H1 (cell line): ENCODE data around the gene TTC23. TPM values are rescaled to one million over a fixed set of nuclear protein-coding genes. Genes with fewer than 3 reads are reported as not detected.

Experiments used
- CTCF ChIA-PET: fragments of 300-600 bp; sonication (Branson Sonifier 250); formaldehyde crosslinking; loops from one replicate; lab custom pipeline; 2021; ENCODE audit not compliant: partially characterized antibody; lab: Charles Lee
- POLR2A ChIA-PET: fragments of 300-600 bp; sonication (Branson Sonifier 250); formaldehyde crosslinking; loops from one replicate; lab custom pipeline; 2021; ENCODE audit warnings: inconsistent platforms; ENCODE audit not compliant: partially characterized antibody; lab: Charles Lee
- DNase-seq, 2 experiments: peaks; one replicate each; pipeline versions ENCODE4 v3.0.0 to v3.0.0-alpha.2; 2010 to 2022; ENCODE audit warnings: low spot score in 2 of 2, low read depth in 1 of 2, mixed read lengths in 1 of 2
- FAIRE-seq: peaks from 2 replicates; lab custom pipeline; 2011; peaks lifted over from hg19 to GRCh38; lab: Jason Lieb, UNC
- H2AFZ ChIP-seq: 2 replicates; pipeline ENCODE4 v1.8.1; 2012; ENCODE audit warnings: low read length, inconsistent platforms
- H2AK5ac ChIP-seq: 2 replicates; pipeline ENCODE4 v1.6.1; 2013; ENCODE audit warnings: low read depth, low read length
- H2BK120ac ChIP-seq: replicated peaks from 2 replicates; pipeline ENCODE3; 2013; ENCODE audit warnings: low read depth, low read length, inconsistent platforms
- H2BK12ac ChIP-seq: 2 replicates; pipeline ENCODE4 v1.6.1; 2013; ENCODE audit warnings: low read depth, low read length
- H2BK15ac ChIP-seq: 2 replicates; pipeline ENCODE4 v1.6.1; 2013; ENCODE audit warnings: low read length
- H2BK20ac ChIP-seq: 2 replicates; pipeline ENCODE4 v1.6.1; 2013; ENCODE audit warnings: low read length
- H2BK5ac ChIP-seq: 2 replicates; pipeline ENCODE4 v1.6.1; 2013; ENCODE audit warnings: low read depth, low read length
- H3K14ac ChIP-seq: 2 replicates; pipeline ENCODE4 v1.6.1; 2013; ENCODE audit warnings: inconsistent platforms; ENCODE audit not compliant: insufficient read length
- H3K18ac ChIP-seq: 2 replicates; pipeline ENCODE4 v1.6.1; 2013; ENCODE audit warnings: low read length; ENCODE audit errors: extremely low read depth
- H3K23ac ChIP-seq: 2 replicates; pipeline ENCODE4 v1.6.1; 2013; ENCODE audit warnings: inconsistent platforms; ENCODE audit not compliant: insufficient read length
- H3K23me2 ChIP-seq: 2 replicates; pipeline ENCODE4 v1.6.1; 2013; ENCODE audit warnings: low read depth, low read length
- H3K27ac ChIP-seq: 2 replicates; pipeline ENCODE4 v1.6.1; 2011; ENCODE audit warnings: low read depth, low read length, inconsistent platforms
- H3K27me3 ChIP-seq, 4 experiments: replicated peaks in 1 of 4; 1 replicate in 1 of 4; 2 replicates in 3 of 4; pipeline versions ENCODE4 v1.6.1 to v1.8.1; 2011 to 2013; ENCODE audit warnings: low read length in 3 of 4, mild to moderate bottlenecking in 3 of 4, inconsistent platforms in 2 of 4, mixed read lengths in 2 of 4, moderate library complexity in 1 of 4; ENCODE audit not compliant: control insufficient read depth in 3 of 4, insufficient read depth in 3 of 4; ENCODE audit errors: extremely low read depth in 1 of 4
- H3K36me3 ChIP-seq, 4 experiments: 2 replicates each; pipeline versions ENCODE4 v1.6.1 to v1.8.1; 2011 to 2013; ENCODE audit warnings: mild to moderate bottlenecking in 4 of 4, low read length in 3 of 4, moderate library complexity in 2 of 4, control low read depth in 1 of 4, inconsistent platforms in 1 of 4; ENCODE audit not compliant: insufficient read depth in 4 of 4, control insufficient read depth in 2 of 4
- H3K4ac ChIP-seq: replicated peaks from 2 replicates; pipeline ENCODE3; 2013; ENCODE audit warnings: low read length, low read depth, mixed read lengths, inconsistent platforms; ENCODE audit not compliant: insufficient read length
- H3K4me1 ChIP-seq, 4 experiments: replicated peaks in 1 of 4; 1 replicate in 1 of 4; 2 replicates in 3 of 4; pipeline versions ENCODE4 v1.6.1 to v1.8.1; 2011 to 2013; ENCODE audit warnings: low read length in 3 of 4, inconsistent platforms in 2 of 4, mixed read lengths in 1 of 4; ENCODE audit not compliant: insufficient read depth in 4 of 4, control insufficient read depth in 3 of 4
- H3K4me2 ChIP-seq, 2 experiments: 2 replicates each; pipeline versions ENCODE4 v1.6.1 to v1.8.1; 2011 to 2013; ENCODE audit warnings: low read depth in 2 of 2, low read length in 2 of 2, control low read depth in 1 of 2, inconsistent platforms in 1 of 2, mild to moderate bottlenecking in 1 of 2; ENCODE audit not compliant: insufficient read depth in 1 of 2
- H3K4me3 ChIP-seq, 4 experiments: fragments of 200-600, 300-600 bp in 1 of 4; sonication (generic), shearing (Covaris generic), sonication (Bioruptor Twin) in 1 of 4; 2 replicates each; pipeline versions ENCODE4 v1.5.1 to v1.8.1; 2011 to 2016; ENCODE audit warnings: low read length in 4 of 4, low read depth in 3 of 4, control low read depth in 2 of 4, inconsistent platforms in 2 of 4, mild to moderate bottlenecking in 2 of 4, mixed read lengths in 1 of 4, moderate library complexity in 1 of 4; ENCODE audit not compliant: insufficient read depth in 2 of 4; ENCODE audit errors: extremely low read depth in 1 of 4
- H3K56ac ChIP-seq: replicated peaks from 2 replicates; pipeline ENCODE3; 2013; ENCODE audit warnings: low read depth, mild to moderate bottlenecking, mixed read lengths, low read length, inconsistent platforms; ENCODE audit not compliant: insufficient read length
- H3K79me1 ChIP-seq: 2 replicates; pipeline ENCODE4 v1.6.1; 2013; ENCODE audit warnings: low read depth, low read length, control low read depth
- H3K79me2 ChIP-seq, 2 experiments: 2 replicates each; pipeline versions ENCODE4 v1.6.1 to v1.8.1; 2012 to 2013; ENCODE audit warnings: low read length in 2 of 2, mild to moderate bottlenecking in 2 of 2, inconsistent platforms in 1 of 2; ENCODE audit not compliant: insufficient read depth in 2 of 2, control insufficient read depth in 1 of 2
- H3K9ac ChIP-seq, 4 experiments: replicated peaks in 1 of 4; 1 replicate in 1 of 4; 2 replicates in 3 of 4; pipeline versions ENCODE4 v1.6.1 to v1.8.1; 2011 to 2013; ENCODE audit warnings: low read depth in 3 of 4, low read length in 3 of 4, control low read depth in 2 of 4, mild to moderate bottlenecking in 2 of 4, moderate library complexity in 2 of 4, inconsistent platforms in 1 of 4; ENCODE audit errors: extremely low read depth in 1 of 4
- H3K9me3 ChIP-seq, 2 experiments: 2 replicates each; pipeline versions ENCODE4 v1.6.1 to v1.8.1; 2012 to 2013; ENCODE audit warnings: mild to moderate bottlenecking in 2 of 2, moderate library complexity in 2 of 2, control low read depth in 1 of 2, inconsistent platforms in 1 of 2, low read depth in 1 of 2, low read length in 1 of 2, mixed read lengths in 1 of 2; ENCODE audit not compliant: insufficient read depth in 2 of 2
- H4K20me1 ChIP-seq, 2 experiments: replicated peaks in 1 of 2; 2 replicates each; pipeline versions ENCODE3 to v1.8.1; 2011 to 2013; ENCODE audit warnings: inconsistent platforms in 2 of 2, low read length in 2 of 2, mild to moderate bottlenecking in 1 of 2; ENCODE audit not compliant: insufficient read depth in 2 of 2, control insufficient read depth in 1 of 2
- H4K5ac ChIP-seq: 2 replicates; pipeline ENCODE4 v1.6.1; 2013; ENCODE audit warnings: low read length, low read depth, mixed read lengths, inconsistent platforms; ENCODE audit not compliant: insufficient read length
- H4K8ac ChIP-seq: 2 replicates; pipeline ENCODE4 v1.8.0; 2013; ENCODE audit warnings: mild to moderate bottlenecking, moderate library complexity, low read length, inconsistent platforms; ENCODE audit not compliant: insufficient read depth; ENCODE audit errors: extremely low read depth
- H4K91ac ChIP-seq: replicated peaks from 2 replicates; pipeline ENCODE3; 2013; ENCODE audit warnings: low read length, mixed read lengths, inconsistent platforms; ENCODE audit not compliant: insufficient read length
- CBX5 ChIP-seq: fragments of 300-800, 300-1000 bp; sonication (generic); IDR thresholded peaks from 2 replicates; pipeline ENCODE4 v1.7.1; 2016; ENCODE audit warnings: antibody characterized with exemption, low read length, low read depth
- EP300 ChIP-seq, 2 experiments: IDR thresholded peaks; 1 replicate in 1 of 2; 2 replicates in 1 of 2; pipeline ENCODE4 v1.6.1; 2011 to 2012; ENCODE audit warnings: low read depth in 2 of 2, low read length in 2 of 2, mild to moderate bottlenecking in 2 of 2, borderline replicate concordance in 1 of 2, inconsistent platforms in 1 of 2, moderate library complexity in 1 of 2
- HDAC6 ChIP-seq: IDR thresholded peaks from one replicate; pipeline ENCODE4 v1.7.1; 2012; ENCODE audit warnings: low read depth, mild to moderate bottlenecking, inconsistent platforms, low read length, moderate library complexity
- JUND ChIP-seq: IDR thresholded peaks from 2 replicates; pipeline ENCODE4 v1.6.1; 2011; ENCODE audit warnings: mild to moderate bottlenecking, improper control_type of control experiment, low read length
- KDM4A ChIP-seq: IDR thresholded peaks from one replicate; pipeline ENCODE4 v1.7.1; 2012; ENCODE audit warnings: low read depth, mild to moderate bottlenecking, moderate library complexity, low read length, inconsistent platforms; ENCODE audit not compliant: severe bottlenecking
- KDM5A ChIP-seq: fragments of 200-600 bp; IDR thresholded peaks from 2 replicates; pipeline ENCODE4 v1.7.1; 2012; ENCODE audit warnings: mild to moderate bottlenecking, low read length, inconsistent platforms, mixed read lengths
- POLR2A ChIP-seq, 2 experiments: IDR thresholded peaks; 1 replicate in 1 of 2; 2 replicates in 1 of 2; pipeline ENCODE4 v1.6.1; 2011; ENCODE audit warnings: low read depth in 2 of 2, low read length in 2 of 2, mild to moderate bottlenecking in 2 of 2; ENCODE audit errors: control extremely low read depth in 1 of 2
- RAD21 ChIP-seq, 2 experiments: IDR thresholded peaks in 1 of 2; conservative IDR thresholded peaks in 1 of 2; 2 replicates each; pipeline ENCODE4 v1.6.1; 2011; ENCODE audit warnings: low read depth in 2 of 2, low read length in 2 of 2, improper control_type of control experiment in 1 of 2, inconsistent platforms in 1 of 2, mild to moderate bottlenecking in 1 of 2, moderate library complexity in 1 of 2
- TEAD4 ChIP-seq: IDR thresholded peaks from 2 replicates; pipeline ENCODE4 v1.6.1; 2012; ENCODE audit warnings: low read depth, low read length, inconsistent platforms, mixed read lengths
- polyA plus RNA-seq, 7 experiments: library from polyadenylated mRNA; depleted of rRNA in 3 of 7; stranded (reverse) in 5 of 7; unstranded in 2 of 7; fragments of >200 nt in 5 of 7; fragments of 200-250 nt in 2 of 7; gene quantifications; 1 replicate in 5 of 7; 2 replicates in 1 of 7; 4 replicates in 1 of 7; pipeline versions ENCODE4 v1.2.1 to v1.2.3, GENCODE V29; 2011 to 2013; ENCODE audit warnings: missing spikeins in 2 of 7, mixed read lengths in 2 of 7
- total RNA-seq: library from RNA; stranded (reverse); fragmentation: NEBNext Ultra II Directional; extraction: Animal tissue kit (Norgen Biotek cat#: 25700); gene quantifications from 2 replicates; pipeline ENCODE4 v1.2.1, GENCODE V29; 2021

Gene TTC23
- total and polyA plus RNA-seq, 2 of the 8 experiments (the other 6 are each of a cell fraction or from before 2014, with no cell fraction given), result 4.8 to 23.0 TPM

DNA sequence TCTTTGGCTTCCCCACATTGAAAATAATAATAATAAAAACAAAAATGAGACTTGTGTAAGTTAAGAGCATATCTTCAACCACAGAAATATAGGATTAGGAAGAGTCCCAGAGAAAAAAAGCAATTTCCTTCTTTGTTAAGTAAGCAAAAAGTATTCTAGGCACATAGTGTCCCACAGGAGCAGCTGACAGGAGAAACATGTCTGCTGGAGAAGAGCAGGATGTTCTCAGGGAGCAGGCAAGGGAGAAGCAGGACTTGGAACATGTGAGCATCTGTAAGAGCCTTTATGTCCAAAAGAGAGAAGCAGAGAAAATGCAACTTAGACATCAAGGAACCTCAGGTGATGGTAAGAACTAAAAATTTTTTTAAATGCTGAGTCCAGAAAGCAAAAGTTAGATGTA is 39.0 kb downstream of the TTC23 start:
- H3K23ac ChIP-seq, result no peak overlapping the region
- H2BK120ac ChIP-seq, result no peak overlapping the region
- no peak overlapping the region for H2BK20ac ChIP-seq
- H3K9ac ChIP-seq, result no peak overlapping the region
- no peak overlapping the region for H3K18ac ChIP-seq
- H2BK15ac ChIP-seq, result no peak overlapping the region
- H3K27me3 ChIP-seq, result no peaks in the 10 kb centered on the region
- peaks cover 0 to 2% of the 10 kb centered on the region in 2 experiments for H4K20me1 ChIP-seq
- H3K36me3 ChIP-seq, result no peaks in the 10 kb centered on the region; a peak in 2 of 8 replicates
- ChIA-PET CTCF (interaction anchor here (0.8 to 10.4 kb wide), 6 partner anchors 9 to 111 kb away, joined by 3 to 114 read pairs (median 6); partner anchors contain the start of gene SYNM), POLR2A (no interaction called here)
- no peak overlapping the region for H4K5ac ChIP-seq
- H2BK5ac ChIP-seq, result no peak overlapping the region
- H3K14ac ChIP-seq, result no peak overlapping the region
- H3K23me2 ChIP-seq, result no peaks in the 10 kb centered on the region
- H3K4me2 ChIP-seq, result no peak overlapping the region
- H3K9me3 ChIP-seq, result no peaks in the 10 kb centered on the region
- H2AK5ac ChIP-seq, result no peak overlapping the region
- no peak overlapping the region for H3K4ac ChIP-seq
- TF ChIP-seq KDM5A, result no peak
- TF ChIP-seq TEAD4, result no peak
- TF ChIP-seq KDM4A, result no peak
- TF ChIP-seq POLR2A (IDR thresholded peaks at IDR 0.05; ENCODE audit: control extremely low read depth in 1 of 2, low read depth in 2 of 2, low read length in 2 of 2), result no peak
- TF ChIP-seq RAD21 (IDR thresholded peaks at IDR 0.05 in 1 of 2, conservative IDR thresholded peaks at IDR 0.05 in 1 of 2; ENCODE audit: low read depth in 2 of 2, low read length in 2 of 2), result no peak
- TF ChIP-seq HDAC6, result no peak
- no peak for TF ChIP-seq EP300 (IDR thresholded peaks at IDR 0.05; ENCODE audit: borderline replicate concordance in 1 of 2, low read depth in 2 of 2, low read length in 2 of 2)
- TF ChIP-seq JUND, result no peak
- TF ChIP-seq CBX5, result no peak
- H3K79me1 ChIP-seq, result no peaks in the 10 kb centered on the region
- no peak overlapping the region for H2AFZ ChIP-seq
- no peak overlapping the region for H3K4me3 ChIP-seq
- no peak for FAIRE-seq
- H3K56ac ChIP-seq, result no peak overlapping the region
- H3K4me1 ChIP-seq, result no peaks in the 10 kb centered on the region
- no peak overlapping the region for H3K27ac ChIP-seq
- H4K91ac ChIP-seq, result no peak overlapping the region
- no peak overlapping the region for H4K8ac ChIP-seq
- no peak overlapping the region for H2BK12ac ChIP-seq
- no peaks in the 10 kb centered on the region for H3K79me2 ChIP-seq
- DNase-seq, result no peak
